ENCODE data around the gene GSS.
"Not testable (repeated sequence)": the region's sequence is repeated elsewhere in the genome, so short reads cannot be mapped to it uniquely, and the experiment has no call there.

Gene GSS

GRCh38 chr20:34884260-34884659, 71.3 kb downstream of the GSS start:
- no peak for DNase-seq (ENCODE audit: low read depth, low spot score)
- no peak overlapping the region for H3K4me3 ChIP-seq (ENCODE audit: low read length)

- DNase-seq (ENCODE audit: low read depth, low spot score) = no peak
- no peak overlapping the region for H3K4me3 ChIP-seq (ENCODE audit: low read length)
Observed at GRCh38 chr20:34883809-34884208, 71.8 kb downstream of the GSS start.

GRCh38 chr20:34883087-34883688, 72.4 kb downstream of the GSS start:
- H3K4me3 ChIP-seq (ENCODE audit: low read length) = no peak overlapping the region
- no peak for DNase-seq (ENCODE audit: low read depth, low spot score)

GRCh38 chr20:34881689-34882088, 73.9 kb downstream of the GSS start:
- no peak for DNase-seq (ENCODE audit: low read depth, low spot score)
- no peak overlapping the region for H3K4me3 ChIP-seq (ENCODE audit: low read length)

GRCh38 chr20:34880971-34881370, 74.6 kb downstream of the GSS start:
- DNase-seq (ENCODE audit: low read depth, low spot score); H3K4me3 ChIP-seq (ENCODE audit: low read length): not testable (repeated sequence)

- no peak for DNase-seq (ENCODE audit: low read depth, low spot score)
Observed at GRCh38 chr20:34880215-34880850, 75.3 kb downstream of the GSS start.

More at GRCh38 chr20:34880215-34880850, 75.3 kb downstream of the GSS start:
- no peak overlapping the region for H3K4me3 ChIP-seq (ENCODE audit: low read length)

Data from Jurkat, Clone E6-1 (cell line).